Pancreas (tissue), 10 donors: ENCODE results near the gene DNAJC10. TPM values are rescaled to one million over a fixed set of nuclear protein-coding genes. Genes with fewer than 3 reads are reported as not detected.
A peak's percentile ranks its signal among the peaks of the same experiment; 100 is the strongest.

Experiments
- ATAC-seq, 4 donors: fragments of 200-7000 bp; cut with Tn5 transposase; one replicate each; pipeline versions ENCODE4 v1.8.0 to v1.9.1; 2020; ENCODE audit warnings: mild to moderate bottlenecking in 4 of 4, moderate library complexity in 4 of 4
- DNase-seq, 6 donors: peaks; one replicate each; pipeline ENCODE4 v3.0.0-alpha.2; 2020
- FAIRE-seq: peaks from 2 replicates; lab custom pipeline; 2012; peaks lifted over from hg19 to GRCh38; lab: Jason Lieb, UNC
- H3K27ac ChIP-seq, 4 donors: fragments of 200-600 bp; sonication (generic); 1 replicate in 3 of 4; 2 replicates in 1 of 4; pipeline versions ENCODE4 v1.5.0 to v1.8.0; 2020
- H3K27me3 ChIP-seq, 4 donors: fragments of 200-600 bp; one replicate each; pipeline ENCODE4 v1.8.0; 2021
- H3K36me3 ChIP-seq, 3 donors: fragments of 200-600 bp; sonication (generic) in 1 of 3; one replicate each; pipeline versions ENCODE4 v1.5.0 to v1.8.0; 2020 to 2021
- H3K4me1 ChIP-seq, 3 donors: fragments of 200-600 bp; one replicate each; pipeline ENCODE4 v1.8.0; 2021
- H3K4me3 ChIP-seq, 4 donors: fragments of 200-600 bp; sonication (generic) in 2 of 4; one replicate each; pipeline versions ENCODE4 v1.5.0 to v1.8.0; 2020 to 2021
- H3K9me3 ChIP-seq, 4 donors: fragments of 200-600 bp; one replicate each; pipeline ENCODE4 v1.8.0; 2021
- WGBS, 2 donors: extraction: QIAGEN DNeasy Blood & Tissue Kit; methylation state at CpG; one replicate each; pipeline ENCODE4 v1.1.7; 2013; 5-methylcytosine and 5-hydroxymethylcytosine counted together
- intact Hi-C, 3 donors: fragments of 100-400 bp; cut with DNase I; formaldehyde crosslinking; loops; one replicate each; pipeline versions ENCODE4 v1.11.1 to v1.14.2; 2022
- polyA plus RNA-seq, 2 donors: library from polyadenylated mRNA; stranded (reverse); fragments of 200-250 nt; gene quantifications; one replicate each; pipeline ENCODE4 v1.2.3, GENCODE V29; 2013
- total RNA-seq, 6 donors: library from RNA; stranded (reverse); fragmentation: NEBNext Ultra II Directional in 4 of 6; extraction: Animal tissue kit (Norgen Biotek cat#: 25700) in 4 of 6; gene quantifications; one replicate each; pipeline versions ENCODE4 v1.2.1 to v1.2.4, GENCODE V29; 2021 to 2023
- TF ChIP-seq, protein P1 (sequence below), 4 donors: fragments of 200-600 bp; sonication (generic) in 3 of 4; IDR thresholded peaks; one replicate each; pipeline versions ENCODE4 v1.5.0 to v1.8.0; 2021; ENCODE audit warnings: antibody characterized with exemption in 4 of 4
- donor health status: healthy with polysubstance abuse.
- donor health status: DM: no; HTN: no; CAD: no; lungs with moderate emphysema.
- donor health status: DM: no; HTN: no; CAD: no.
- donor health status: control.
- donor health status: control.
- donor health status: Bipolar disorder and iron deficiency.
- donor health status: DM: yes; HTN: yes; CAD: no.
- donor health status: DM: no; HTN: no; CAD: no.
- donor health status: DM: no; HTN: no; CAD: no.
- donor health status: DM: yes; HTN: yes; CAD: no.

The DNAJC10 gene
- total and polyA plus RNA-seq, 8 donors, result 19.9 to 87.8 (median 63.6) TPM

GRCh38 chr2:182784777-182785176 lies 68.7 kb downstream of the DNAJC10 start:
- peak; percentile 71 for FAIRE-seq
- WGBS, 2 donors, result 35 to 50% methylated on average over 1 of the region's 1 CpG

GRCh38 chr2:182792441-182792840 lies 76.4 kb downstream of the DNAJC10 start:
- Histone ChIP-seq H3K9me3 (no peaks in the 10 kb centered on the region), H3K4me1 (peaks cover 0 to 3% (median 0%) of the 10 kb centered on the region in 3 donors), H3K27me3 (no peaks in the 10 kb centered on the region), H3K4me3 (no peak overlapping the region), H3K27ac (no peak overlapping the region), H3K36me3 (no peaks in the 10 kb centered on the region)
- FAIRE-seq, result no peak
- TF ChIP-seq, protein P1, sequence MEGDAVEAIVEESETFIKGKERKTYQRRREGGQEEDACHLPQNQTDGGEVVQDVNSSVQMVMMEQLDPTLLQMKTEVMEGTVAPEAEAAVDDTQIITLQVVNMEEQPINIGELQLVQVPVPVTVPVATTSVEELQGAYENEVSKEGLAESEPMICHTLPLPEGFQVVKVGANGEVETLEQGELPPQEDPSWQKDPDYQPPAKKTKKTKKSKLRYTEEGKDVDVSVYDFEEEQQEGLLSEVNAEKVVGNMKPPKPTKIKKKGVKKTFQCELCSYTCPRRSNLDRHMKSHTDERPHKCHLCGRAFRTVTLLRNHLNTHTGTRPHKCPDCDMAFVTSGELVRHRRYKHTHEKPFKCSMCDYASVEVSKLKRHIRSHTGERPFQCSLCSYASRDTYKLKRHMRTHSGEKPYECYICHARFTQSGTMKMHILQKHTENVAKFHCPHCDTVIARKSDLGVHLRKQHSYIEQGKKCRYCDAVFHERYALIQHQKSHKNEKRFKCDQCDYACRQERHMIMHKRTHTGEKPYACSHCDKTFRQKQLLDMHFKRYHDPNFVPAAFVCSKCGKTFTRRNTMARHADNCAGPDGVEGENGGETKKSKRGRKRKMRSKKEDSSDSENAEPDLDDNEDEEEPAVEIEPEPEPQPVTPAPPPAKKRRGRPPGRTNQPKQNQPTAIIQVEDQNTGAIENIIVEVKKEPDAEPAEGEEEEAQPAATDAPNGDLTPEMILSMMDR (IDR thresholded peaks at IDR 0.05), result no peak
- intact Hi-C loops, result no loop called here
- ATAC-seq, result no peak
- DNase-seq, result no peak
- 87 to 93% methylated on average over 2 of the region's 2 CpGs for WGBS, 2 donors

More at GRCh38 chr2:182784777-182785176, 68.7 kb downstream of the DNAJC10 start:
- ATAC-seq, result peak; percentile 46 to 81 (median 48)
- no peaks in the 10 kb centered on the region for H3K4me1 ChIP-seq
- H3K36me3 ChIP-seq, result no peaks in the 10 kb centered on the region
- intact Hi-C loops, result no loop called here
- TF ChIP-seq, protein P1 (IDR thresholded peaks at IDR 0.05), result peak in 3 of 4 donors; percentile 16 to 27 (median 20)
- no peaks in the 10 kb centered on the region for H3K9me3 ChIP-seq
- no peaks in the 10 kb centered on the region for H3K27me3 ChIP-seq
- H3K27ac ChIP-seq, result no peak overlapping the region
- H3K4me3 ChIP-seq, result no peak overlapping the region
- DNase-seq, result no peak

- Histone ChIP-seq H3K36me3 (no peaks in the 10 kb centered on the region), H3K27me3 (no peaks in the 10 kb centered on the region), H3K4me1 (no peaks in the 10 kb centered on the region), H3K4me3 (no peak overlapping the region), H3K9me3 (no peaks in the 10 kb centered on the region), H3K27ac (no peak overlapping the region)
- TF ChIP-seq, protein P1 (IDR thresholded peaks at IDR 0.05), result no peak
- 52 to 54% methylated on average over 2 of the region's 2 CpGs for WGBS, 2 donors
- intact Hi-C loops, result no loop called here
- FAIRE-seq, result no peak
- DNase-seq, result no peak
- no peak for ATAC-seq
Observed at GRCh38 chr2:182798736-182799135, 82.7 kb downstream of the DNAJC10 start.

DNA sequence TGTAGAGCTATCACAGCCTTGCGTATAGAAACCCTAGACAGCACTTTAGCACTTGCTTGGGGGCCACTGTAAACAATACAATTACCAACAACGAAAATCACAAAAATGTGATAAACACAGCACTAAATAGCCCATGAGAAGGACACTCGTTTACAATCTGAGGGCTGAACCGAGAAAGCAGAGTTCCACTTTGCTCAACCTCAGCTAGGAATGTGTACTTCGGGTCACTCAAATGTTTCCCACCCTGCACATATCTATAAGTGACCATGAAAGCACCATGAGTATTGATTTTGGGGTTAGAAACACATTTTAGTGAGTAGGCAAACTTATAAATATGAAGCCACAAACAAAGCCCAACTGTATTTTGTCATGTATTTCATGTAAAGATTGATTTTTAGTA lies 88.1 kb downstream of the DNAJC10 start:
- DNase-seq (no peak), FAIRE-seq (no peak), ATAC-seq (no peak)
- H3K27ac ChIP-seq, result no peak overlapping the region
- TF ChIP-seq, protein P1 (IDR thresholded peaks at IDR 0.05), result no peak
- intact Hi-C loops, result no loop called here
- H3K9me3 ChIP-seq, result no peaks in the 10 kb centered on the region
- WGBS, 2 donors, result 68 to 75% methylated on average over 5 of the region's 5 CpGs
- no peaks in the 10 kb centered on the region for H3K4me1 ChIP-seq
- no peaks in the 10 kb centered on the region for H3K27me3 ChIP-seq
- H3K4me3 ChIP-seq, result no peak overlapping the region
- H3K36me3 ChIP-seq, result no peaks in the 10 kb centered on the region

GRCh38 chr2:182807319-182807718 lies 91.3 kb downstream of the DNAJC10 start:
- H3K4me3 ChIP-seq, result no peak overlapping the region
- DNase-seq (no peak), ATAC-seq (no peak), FAIRE-seq (no peak)
- no peaks in the 10 kb centered on the region for H3K27me3 ChIP-seq
- no peaks in the 10 kb centered on the region for H3K36me3 ChIP-seq
- no peaks in the 10 kb centered on the region for H3K4me1 ChIP-seq
- TF ChIP-seq, protein P1 (IDR thresholded peaks at IDR 0.05), result no peak
- 60 to 61% methylated on average over 3 of the region's 3 CpGs for WGBS, 2 donors
- intact Hi-C loops, result no loop called here
- no peaks in the 10 kb centered on the region for H3K9me3 ChIP-seq
- H3K27ac ChIP-seq, result no peak overlapping the region
